ENCODE data around the gene PDCD1.

DNA sequence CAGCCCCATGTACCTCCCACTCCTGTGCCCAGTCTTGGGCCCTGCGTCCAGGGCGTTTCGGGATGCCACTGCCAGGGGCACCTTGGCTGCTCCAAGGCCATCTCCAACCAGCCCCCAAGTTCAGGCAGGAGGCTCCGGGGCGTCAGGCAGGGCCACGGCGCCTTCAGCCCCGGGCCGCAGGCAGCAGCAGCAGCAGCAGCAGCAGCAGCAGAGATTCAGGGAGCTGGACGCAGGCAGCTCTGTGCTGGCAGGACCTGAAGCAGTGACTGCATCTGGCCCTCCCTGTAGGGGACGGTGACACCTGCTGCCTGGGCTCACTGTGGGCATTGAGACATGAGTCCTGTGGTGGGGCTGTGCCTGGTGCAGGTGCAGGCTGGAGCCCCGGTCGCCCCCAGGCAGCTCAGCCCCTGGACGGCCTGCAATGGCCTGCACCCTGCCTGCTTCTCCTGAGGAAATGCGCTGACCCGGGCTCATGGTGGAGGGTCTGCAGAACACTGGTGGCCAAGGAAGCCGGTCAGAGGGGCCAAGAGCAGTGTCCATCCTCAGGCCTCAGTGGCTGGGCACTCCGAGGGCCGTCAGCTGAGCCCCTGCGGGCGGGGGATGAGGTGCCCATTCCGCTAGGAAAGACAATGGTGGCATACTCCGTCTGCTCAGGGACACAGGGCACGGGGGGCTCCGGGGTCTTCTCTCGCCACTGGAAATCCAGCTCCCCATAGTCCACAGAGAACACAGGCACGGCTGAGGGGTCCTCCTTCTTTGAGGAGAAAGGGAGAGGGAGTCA is 8.0 kb downstream of the PDCD1 start:
- TF ChIP-seq, protein P1, sequence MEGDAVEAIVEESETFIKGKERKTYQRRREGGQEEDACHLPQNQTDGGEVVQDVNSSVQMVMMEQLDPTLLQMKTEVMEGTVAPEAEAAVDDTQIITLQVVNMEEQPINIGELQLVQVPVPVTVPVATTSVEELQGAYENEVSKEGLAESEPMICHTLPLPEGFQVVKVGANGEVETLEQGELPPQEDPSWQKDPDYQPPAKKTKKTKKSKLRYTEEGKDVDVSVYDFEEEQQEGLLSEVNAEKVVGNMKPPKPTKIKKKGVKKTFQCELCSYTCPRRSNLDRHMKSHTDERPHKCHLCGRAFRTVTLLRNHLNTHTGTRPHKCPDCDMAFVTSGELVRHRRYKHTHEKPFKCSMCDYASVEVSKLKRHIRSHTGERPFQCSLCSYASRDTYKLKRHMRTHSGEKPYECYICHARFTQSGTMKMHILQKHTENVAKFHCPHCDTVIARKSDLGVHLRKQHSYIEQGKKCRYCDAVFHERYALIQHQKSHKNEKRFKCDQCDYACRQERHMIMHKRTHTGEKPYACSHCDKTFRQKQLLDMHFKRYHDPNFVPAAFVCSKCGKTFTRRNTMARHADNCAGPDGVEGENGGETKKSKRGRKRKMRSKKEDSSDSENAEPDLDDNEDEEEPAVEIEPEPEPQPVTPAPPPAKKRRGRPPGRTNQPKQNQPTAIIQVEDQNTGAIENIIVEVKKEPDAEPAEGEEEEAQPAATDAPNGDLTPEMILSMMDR (IDR thresholded peaks at IDR 0.05) = no peak
- no peak for TF ChIP-seq EZH2 (IDR thresholded peaks at IDR 0.05; ENCODE audit: borderline replicate concordance, insufficient read depth, low read depth, low read length, poor library complexity, severe bottlenecking)
